ENCODE data around the gene SIRT6.

GRCh38 chr19:4173479-4174212 lies 8.7 kb downstream of the SIRT6 start:
- TF ChIP-seq EP300 (IDR thresholded peaks at IDR 0.05; ENCODE audit: borderline replicate concordance in 1 of 2, control insufficient read depth in 1 of 2, low read depth in 2 of 2, low read length in 2 of 2) (no peak), JUND (IDR thresholded peaks at IDR 0.05; ENCODE audit: low read depth, low read length) (no peak), EZH2 (IDR thresholded peaks at IDR 0.05; ENCODE audit: borderline replicate concordance, control insufficient read depth, low read depth, low read length) (no peak), POLR2A (IDR thresholded peaks at IDR 0.05; ENCODE audit: low read depth, low read length) (no peak), ZNF24 (IDR thresholded peaks at IDR 0.05) (no peak), SMAD1 (IDR thresholded peaks at IDR 0.05; ENCODE audit: low read depth, partially characterized antibody) (no peak), STAT3 (IDR thresholded peaks at IDR 0.05; ENCODE audit: low read depth, low read length) (no peak), POLR2AphosphoS5 (IDR thresholded peaks at IDR 0.05; ENCODE audit: low read length) (no peak), NFIC (IDR thresholded peaks at IDR 0.05; ENCODE audit: low read depth, low read length) (no peak)
- TF ChIP-seq, protein P1, sequence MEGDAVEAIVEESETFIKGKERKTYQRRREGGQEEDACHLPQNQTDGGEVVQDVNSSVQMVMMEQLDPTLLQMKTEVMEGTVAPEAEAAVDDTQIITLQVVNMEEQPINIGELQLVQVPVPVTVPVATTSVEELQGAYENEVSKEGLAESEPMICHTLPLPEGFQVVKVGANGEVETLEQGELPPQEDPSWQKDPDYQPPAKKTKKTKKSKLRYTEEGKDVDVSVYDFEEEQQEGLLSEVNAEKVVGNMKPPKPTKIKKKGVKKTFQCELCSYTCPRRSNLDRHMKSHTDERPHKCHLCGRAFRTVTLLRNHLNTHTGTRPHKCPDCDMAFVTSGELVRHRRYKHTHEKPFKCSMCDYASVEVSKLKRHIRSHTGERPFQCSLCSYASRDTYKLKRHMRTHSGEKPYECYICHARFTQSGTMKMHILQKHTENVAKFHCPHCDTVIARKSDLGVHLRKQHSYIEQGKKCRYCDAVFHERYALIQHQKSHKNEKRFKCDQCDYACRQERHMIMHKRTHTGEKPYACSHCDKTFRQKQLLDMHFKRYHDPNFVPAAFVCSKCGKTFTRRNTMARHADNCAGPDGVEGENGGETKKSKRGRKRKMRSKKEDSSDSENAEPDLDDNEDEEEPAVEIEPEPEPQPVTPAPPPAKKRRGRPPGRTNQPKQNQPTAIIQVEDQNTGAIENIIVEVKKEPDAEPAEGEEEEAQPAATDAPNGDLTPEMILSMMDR (IDR thresholded peaks at IDR 0.05 in 2 of 3, conservative IDR thresholded peaks at IDR 0.05 in 1 of 3; ENCODE audit: control insufficient read depth in 2 of 3, extremely low read depth in 1 of 3, insufficient read depth in 1 of 3, low read depth in 3 of 3, low read length in 3 of 3), result no peak
